CD4-positive, alpha-beta T cell treated with Interleukin-4 for 1 hour (primary cell): Measurements from ENCODE around the gene FPR2.
"Not testable (repeated sequence)": the region's sequence is repeated elsewhere in the genome, so short reads cannot be mapped to it uniquely, and the experiment has no call there.

Source experiments
- DNase-seq, 2 donors: peaks; one replicate each; pipeline ENCODE4 v3.0.0-alpha.2; 2020 to 2022

The FPR2 gene, protein sequence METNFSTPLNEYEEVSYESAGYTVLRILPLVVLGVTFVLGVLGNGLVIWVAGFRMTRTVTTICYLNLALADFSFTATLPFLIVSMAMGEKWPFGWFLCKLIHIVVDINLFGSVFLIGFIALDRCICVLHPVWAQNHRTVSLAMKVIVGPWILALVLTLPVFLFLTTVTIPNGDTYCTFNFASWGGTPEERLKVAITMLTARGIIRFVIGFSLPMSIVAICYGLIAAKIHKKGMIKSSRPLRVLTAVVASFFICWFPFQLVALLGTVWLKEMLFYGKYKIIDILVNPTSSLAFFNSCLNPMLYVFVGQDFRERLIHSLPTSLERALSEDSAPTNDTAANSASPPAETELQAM

DNA sequence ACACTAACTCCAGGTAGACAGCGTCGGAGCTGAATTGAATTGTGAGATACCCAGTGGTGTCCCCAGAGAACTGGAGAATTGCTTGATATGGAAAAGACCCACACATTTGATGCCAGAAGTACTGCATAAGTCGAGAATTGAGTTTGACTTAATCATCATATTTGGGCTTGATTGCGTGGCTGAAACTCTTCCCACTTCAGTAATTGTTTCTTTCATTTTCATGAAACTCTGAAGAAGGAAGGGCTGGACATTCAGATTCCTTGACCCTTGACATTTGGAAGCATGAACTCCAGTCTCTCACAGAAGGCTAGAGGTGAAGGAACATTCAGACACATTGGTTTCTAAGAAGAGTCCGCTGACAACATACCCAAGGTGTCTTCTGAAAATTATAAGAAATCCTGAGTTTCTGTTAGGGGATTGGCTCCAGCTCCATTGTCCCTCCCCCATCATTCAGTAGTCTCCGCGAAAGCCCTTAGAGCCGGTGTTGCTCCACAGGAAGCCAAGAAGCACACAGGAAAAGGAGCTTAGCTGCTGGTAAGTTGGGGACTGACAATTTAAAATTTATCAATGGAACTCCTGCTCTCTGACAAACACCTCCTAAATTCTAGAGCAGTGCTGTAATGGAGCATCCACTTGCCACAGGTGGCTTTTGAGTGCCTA lies at the start of gene FPR2:
TSS of gene FPR2 (plus strand) at position 484 of the 660 bp plus-strand sequence. CDS start 7,479 bp downstream, outside the sequence.
- no peak for DNase-seq

DNA sequence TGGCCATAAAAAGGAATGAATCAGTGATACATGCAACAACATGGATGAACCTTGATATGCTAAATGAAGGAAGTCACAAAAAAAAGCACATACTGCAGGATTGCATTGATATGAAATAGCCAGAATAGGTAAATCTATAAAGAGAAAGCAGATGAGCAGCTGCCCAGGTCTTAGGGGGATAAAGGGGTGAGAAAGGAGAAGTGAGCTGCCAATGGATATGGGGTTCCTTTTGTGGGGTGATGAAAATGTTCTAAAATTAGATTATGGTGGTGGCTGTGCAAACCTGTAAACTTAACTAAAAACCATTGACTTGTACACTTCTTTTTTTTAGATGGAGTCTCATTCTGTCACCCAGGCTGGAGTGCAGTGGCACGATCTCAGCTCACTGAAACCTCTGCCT lies 49.3 kb upstream of the FPR2 start:
- DNase-seq, result no peak

DNA sequence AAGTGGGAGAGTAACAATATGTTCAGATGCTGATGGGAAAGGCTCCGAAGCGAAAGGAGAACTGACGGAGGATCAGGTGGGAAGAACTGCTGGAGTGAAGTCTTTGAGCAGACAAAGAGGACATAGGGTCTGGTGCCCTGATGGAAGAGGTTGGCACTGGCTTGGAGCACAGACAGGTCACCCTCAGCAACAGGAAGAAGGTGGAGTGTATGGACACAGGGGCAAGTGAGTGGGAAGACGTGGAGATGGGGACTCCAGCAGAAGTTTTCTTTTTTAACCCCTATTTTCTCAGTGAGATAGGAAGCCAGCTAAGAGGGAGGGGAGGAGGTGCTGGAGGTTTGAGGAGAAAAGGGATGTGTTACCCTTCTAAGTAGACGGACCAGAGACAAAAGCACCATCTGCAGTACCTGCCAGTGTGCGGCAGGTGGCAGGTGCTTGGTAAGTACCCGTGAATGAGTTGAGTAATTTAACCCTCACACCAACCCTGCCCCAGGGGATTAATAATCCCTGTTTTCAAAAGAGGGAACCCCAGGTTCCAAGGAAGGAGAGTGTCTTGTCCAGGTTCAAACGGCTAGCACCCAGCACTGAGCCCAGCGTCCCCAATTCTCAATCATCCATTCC lies 48.4 kb upstream of the FPR2 start:
- no peak for DNase-seq

DNA sequence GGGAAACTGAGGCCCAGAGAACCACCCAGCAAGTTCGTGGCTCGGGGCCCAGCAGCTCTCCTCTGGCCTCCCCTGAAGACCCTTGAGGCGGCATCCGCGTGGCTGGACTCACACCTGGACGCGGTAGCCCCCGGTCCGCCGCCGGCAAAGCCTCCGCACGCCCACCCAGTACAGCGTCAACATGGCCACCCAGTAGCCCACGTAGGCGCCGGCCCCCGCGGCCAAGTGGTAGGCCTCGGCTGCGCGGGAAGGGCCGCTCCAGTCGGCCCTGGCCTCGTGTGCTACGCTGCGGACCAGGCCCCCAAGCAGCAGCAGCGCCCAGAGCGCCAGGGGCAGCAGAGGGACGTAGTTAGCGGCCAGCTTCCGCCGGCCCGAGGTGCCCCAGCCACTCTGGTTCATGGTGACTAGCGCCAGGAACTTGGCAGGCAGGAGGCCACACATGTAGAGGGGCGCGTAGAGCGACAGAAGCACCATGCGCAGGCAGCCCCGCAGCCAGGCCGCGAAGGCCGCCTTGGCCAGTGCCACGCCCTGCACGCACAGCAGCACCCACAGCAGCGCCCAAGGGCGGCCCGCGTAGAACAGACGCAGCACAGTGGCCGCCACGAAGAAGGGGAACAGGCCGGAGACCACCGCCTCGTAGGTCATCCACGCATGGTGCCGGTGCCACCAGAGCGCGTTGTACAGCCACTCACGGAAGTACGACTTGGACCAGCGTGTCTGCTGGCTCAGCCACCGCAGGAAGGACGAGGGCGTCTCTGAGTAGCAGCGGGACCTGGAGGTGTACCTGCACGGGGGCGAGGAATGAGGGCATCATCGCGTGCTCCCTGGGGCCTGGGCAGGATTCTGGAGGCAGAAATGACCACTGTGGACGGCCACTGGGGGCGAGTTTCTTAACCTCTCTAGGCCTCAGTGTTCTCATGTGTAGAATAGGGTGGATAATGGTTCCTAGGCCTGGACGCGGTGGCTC lies 47.4 kb upstream of the FPR2 start:
- DNase-seq, result no peak

DNA sequence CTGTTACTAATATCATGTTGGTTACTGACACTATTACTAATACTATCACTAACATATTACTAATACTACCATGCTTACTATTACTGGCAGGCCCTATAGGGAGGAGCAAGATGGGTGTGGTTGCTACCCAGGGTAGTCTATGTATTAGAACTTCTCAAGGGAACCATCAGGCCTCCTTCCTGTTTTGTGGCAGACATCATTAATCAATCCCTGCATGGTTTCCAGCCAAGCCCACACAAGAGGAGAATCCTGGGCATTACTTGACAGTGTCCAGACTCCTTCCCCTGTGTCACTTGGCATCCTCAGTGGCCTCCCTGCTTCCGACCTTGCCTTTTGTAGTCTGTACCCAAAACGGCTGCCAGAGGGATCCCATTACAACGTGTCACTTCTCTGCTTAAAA lies 46.1 kb upstream of the FPR2 start:
- no peak for DNase-seq

DNA sequence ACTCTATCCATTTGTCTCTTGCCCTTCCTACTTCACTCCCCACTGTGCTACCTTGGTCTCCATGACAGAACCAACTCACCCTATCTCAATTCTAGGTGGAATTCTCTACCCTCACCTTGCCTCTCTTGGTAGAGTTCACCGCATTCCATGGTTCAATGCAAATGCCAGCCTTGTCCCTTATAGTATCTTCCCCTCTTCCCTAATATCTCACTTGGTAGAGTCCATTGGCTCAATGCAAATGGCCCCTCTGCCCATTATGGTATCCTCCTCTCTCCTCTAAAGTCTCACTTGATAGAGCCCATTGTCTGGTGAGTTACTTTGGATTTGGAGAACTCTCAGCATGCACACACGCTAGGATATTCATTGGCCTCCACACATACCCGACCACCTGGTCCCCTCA lies 45.1 kb upstream of the FPR2 start:
- no peak for DNase-seq

DNA sequence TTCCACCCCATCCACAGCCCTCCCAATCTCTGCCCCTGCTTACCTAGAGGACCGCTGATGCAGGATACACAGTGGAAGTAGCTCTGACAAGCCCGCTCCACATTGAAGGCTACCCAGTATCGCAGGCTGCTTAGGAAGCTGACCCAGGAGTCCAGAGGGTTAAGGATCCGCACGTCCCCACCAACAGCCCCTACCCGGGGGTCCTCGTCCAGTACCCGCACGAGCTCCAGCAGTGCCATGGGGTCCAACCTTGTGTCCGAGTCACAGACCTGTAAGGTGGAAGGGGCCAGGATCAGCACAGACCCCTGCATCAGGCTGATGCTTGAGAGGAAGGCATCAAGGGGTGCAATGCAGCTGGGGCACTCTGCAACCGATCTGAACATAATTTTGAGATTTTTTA lies 44.1 kb upstream of the FPR2 start:
- no peak for DNase-seq

DNA sequence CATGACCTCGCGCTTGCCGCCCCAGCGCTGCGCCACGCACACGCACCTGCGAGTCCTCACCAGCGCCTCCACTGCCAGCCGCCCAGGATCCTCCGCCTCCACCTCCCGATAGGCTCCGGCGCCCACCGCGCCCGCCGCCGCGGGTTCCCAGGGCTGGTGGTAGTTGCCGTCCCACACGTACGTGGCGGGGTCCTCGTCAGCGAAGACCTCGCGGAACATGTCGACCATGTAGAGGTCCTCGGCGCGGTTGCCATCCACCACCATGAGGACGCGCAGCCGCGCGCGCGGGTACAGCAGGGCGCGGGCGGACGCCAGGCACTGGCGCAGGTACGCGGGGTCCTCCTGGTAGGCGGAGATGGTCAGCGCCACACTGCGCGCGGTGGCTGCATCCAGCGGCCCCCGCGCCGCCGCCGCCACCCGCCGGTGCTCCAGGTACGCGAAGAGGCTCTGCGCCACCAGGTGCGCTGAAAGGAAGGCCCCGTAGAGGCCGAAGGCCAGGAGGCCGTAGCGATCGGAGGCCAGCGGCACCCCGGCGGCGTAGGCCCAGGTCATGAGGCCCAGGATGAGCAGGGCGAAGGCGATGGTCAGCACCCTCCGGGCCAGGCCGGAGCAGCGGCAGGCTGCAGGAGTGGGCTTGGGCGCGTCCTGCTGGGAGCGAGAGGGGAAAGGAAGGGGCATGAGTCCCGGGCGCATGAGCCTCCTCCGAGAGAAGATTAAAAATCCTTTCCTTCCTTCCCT lies 41.6 kb upstream of the FPR2 start:
- DNase-seq, result no peak

DNA sequence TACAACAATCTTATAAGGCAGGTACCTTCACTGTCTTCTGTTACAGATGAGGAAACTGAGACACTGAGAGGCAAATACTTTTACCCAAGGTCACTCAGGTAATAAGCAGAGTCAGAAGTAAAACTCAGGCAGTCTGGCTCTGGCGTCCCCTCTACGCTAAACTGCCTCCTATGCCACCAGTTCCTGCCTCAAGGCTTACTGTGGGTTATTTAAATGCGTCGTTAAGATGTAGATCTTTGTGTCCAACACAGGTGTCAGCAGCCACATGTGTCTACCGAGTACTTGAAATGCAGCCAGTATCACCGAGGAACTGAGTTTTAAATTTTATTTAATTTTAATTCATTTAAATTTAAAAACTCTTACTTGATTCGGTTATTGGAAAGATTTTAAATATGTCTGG lies 39.1 kb upstream of the FPR2 start:
- DNase-seq, result no peak

DNA sequence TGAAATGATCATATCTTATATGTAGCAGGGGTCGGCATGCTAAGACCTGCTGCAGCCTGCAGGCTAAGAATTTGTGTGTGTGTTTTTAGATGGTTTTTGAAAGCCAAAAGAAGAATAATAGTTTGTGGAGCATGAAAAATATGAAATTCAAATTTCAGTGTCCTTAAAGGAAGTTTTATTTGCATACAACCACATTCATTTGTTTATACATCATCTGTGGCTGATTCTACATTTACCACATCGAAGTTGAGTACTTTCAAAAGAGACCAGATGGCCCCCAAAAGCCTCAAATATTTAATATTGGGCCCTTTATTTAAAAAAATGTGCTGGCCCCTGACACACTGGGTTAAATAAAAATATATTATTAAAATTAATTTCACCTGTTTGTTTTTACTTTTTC lies 38.5 kb upstream of the FPR2 start:
- no peak for DNase-seq

DNA sequence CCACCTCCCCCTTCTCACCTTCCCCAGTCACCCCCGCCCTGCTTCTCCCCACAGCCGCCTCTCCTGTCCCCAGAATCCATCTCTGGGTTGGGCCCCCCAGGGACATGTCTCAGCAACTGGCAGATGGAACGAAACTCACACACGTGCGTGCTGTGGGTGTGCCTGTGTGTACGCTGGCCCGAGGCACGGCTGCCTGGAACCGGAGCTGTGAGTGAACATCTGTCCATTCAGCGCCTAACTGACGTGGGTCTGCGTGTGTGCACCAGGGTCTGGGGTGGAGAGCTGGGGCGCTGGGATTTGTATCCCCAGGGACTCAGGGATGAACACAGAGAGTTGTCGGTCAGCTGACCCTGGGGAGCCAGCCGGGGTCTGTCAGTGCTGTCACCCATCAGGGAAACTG lies 36.4 kb upstream of the FPR2 start:
- no peak for DNase-seq

DNA sequence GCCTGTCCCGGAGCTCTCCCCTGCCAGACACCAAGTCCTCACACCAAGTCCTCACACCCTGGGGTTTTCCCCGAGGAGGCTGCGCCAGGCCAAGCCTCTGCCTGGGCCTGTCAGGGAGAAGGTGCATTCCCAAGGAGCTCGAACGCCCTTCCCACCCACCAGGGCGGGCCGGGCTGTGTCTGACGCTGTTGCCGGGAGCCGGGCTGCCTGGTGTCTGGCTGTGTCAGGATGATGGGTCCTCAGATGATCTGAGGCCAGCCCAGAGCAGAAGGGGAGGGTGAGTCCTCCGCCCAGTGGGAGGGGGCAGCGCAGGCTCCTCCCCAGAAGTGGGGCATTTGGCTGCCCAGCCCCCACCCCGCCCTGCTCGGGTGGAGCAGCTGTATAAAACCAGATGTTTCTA lies 34.9 kb upstream of the FPR2 start:
- no peak for DNase-seq

DNA sequence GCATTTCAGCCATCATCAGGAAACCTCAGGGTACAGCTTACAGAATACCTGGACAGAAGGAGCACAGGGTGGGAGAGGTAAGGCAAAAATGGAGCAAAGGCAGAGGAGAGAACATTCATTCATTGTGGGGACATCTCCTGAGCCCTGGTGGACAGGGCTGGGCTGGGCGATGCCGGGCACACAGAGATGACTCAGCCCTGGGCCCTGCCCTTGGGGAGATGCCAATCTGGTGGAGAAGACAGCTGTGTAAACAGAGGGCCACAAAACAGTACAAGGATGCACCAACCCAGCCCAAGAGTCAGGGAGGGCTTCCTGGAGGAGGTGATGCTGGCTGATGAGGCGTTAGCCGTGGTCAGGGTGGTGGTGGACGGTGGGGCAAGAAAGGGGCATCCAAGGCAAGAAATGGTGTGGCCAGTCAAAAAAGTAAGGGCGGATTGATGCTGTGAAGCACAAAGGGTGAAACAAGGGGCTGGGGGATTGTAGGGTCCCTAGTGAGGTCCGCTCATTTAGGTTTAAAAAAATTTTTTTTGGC lies 33.6 kb upstream of the FPR2 start:
- DNase-seq, result no peak

DNA sequence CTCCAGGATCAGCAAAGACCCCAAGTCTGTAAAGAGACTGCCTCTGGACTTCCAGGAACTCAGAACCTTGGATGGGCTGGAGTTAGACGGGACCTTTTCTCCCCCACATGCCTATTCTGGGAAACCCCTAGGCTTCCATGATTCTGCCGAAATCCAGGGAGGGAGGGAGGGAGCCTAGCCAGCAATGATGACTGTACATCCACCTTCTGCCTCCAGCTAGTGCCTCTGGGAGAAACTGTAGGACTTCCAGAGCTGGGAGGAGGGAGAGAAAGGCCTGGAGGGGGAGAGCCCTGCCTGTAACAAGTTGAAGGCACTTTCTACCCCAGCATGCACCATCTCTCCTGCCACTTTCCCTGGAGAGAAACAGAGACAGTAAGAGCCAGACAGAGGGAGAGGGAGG lies 31.2 kb upstream of the FPR2 start:
- DNase-seq, result no peak

DNA sequence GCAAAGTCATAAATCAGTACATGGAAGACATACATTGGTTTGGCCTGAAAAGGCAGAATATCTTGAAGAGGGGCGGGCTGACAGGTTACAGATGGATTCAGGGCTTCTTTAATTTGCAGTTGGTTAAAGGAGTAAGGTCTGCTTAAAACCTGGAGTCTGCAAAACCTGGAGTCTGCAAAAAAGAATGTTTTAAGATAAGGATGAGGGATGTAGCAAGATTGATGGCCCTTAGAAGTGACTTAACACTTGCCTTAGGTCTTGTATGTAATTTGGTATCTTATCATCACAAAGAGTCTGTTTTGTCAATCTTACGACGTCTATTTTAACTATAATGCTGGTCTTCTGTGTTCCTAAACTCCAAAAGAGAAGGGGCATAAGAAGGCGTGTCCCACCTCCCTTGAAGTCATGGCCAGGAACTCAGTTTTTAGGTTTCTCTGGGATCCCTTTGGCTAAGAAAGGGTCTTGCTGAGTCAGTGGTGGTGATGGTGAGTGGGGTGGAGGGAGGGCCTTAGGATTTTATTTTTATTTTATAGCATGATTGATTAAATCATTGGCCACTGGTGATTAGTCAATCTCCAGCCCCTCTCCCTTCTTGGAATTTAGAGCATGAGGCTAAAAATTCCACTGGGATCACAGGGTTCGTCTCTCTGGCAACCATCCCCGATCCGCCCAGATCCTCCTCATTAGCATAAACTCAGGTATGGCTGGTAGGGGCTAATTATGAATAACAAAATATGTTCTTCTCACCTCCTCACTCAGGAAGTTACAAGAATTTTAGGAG lies 27.0 kb upstream of the FPR2 start:
- DNase-seq, result no peak

DNA sequence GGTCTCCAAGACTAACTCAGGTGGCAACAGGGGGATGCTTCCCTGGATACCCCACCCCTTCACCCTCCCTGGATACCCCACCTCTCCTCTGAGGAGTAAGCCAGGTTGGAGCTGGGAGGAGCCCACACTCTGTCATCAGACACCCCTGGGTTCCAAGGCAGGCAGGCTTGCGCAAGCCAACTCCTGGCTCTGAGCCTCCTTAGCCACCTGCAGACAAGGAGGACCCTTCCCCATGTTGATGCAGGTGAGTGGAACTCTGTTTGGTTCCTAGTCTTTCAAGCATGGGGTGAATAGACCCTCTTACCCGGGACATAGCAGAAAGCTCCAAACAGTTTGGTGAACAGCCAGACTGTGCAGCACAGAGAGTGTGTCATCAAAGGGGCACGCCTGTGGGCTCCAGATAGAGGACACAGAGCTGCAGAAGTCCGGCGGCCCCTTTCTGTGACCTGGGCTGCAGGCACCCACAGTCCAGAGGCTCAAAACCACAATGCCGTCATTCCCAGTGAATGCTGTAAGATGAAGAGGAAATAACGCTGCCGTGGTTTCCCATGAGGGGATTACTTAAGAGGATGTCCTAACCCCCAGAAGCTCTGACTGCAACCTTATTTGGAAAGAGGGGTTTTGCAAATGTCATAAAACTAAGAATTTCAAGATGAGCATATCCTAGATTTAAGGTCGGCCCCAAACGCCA lies 25.1 kb upstream of the FPR2 start:
- DNase-seq, result peak; percentile 6 to 84

DNA sequence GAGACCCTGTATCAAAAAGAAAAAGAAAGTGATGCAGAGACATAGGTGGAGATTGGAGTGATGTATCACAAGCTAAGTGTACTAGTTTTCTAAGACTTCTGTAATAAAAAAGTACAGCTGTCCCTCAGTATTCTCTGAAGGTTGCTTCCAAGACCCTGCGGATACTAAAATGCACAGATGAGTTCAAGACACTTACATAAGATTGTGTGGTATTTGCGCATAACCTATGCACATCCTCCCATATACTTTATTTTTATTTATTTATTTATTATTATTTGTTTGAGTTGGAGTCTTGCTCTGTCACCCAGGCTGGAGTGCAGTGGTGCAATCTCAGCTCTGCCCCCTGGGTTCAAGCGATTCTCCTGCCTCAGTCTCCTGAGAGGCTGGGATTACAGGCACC lies 23.6 kb upstream of the FPR2 start:
- DNase-seq, result no peak

DNA sequence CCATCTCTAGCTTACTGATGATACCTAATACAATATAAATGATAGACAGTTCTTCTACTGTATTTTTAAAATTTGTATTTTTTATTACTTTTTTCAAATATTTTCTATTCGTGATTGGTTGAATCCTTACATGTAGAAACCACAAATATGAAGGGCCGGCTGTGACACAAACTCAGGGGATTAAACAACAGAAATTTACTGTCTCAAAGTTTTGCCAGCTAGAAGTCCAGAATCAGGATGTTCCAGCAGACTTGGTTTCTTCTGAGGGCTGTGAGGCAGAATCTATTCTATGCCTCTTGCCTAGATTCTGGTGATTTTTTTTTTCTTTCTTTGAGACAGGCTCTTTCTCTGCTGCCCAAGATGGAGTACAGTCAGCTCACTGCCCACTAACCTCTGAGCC lies 23.1 kb upstream of the FPR2 start:
- DNase-seq, result no peak

DNA sequence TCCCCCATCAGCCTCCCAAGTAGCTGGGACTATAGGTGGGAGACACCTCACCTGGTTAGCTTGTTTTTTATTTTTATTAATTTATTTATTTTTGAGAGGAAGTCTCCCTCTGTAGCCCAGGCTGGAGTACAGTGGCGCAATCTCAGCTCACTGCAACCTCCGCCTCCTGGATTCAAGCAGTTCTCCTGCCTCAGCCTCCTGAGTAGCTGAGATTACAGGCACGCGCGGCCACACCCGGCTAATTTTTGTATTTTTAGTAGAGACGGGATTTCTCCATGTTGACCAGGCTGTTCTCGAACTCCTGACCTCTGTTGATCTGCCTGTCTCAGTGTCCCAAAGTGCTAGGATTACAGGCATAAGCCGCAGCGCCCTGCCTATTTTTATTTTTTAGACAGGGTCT lies 22.5 kb upstream of the FPR2 start:
- DNase-seq, result not testable (repeated sequence)

DNA sequence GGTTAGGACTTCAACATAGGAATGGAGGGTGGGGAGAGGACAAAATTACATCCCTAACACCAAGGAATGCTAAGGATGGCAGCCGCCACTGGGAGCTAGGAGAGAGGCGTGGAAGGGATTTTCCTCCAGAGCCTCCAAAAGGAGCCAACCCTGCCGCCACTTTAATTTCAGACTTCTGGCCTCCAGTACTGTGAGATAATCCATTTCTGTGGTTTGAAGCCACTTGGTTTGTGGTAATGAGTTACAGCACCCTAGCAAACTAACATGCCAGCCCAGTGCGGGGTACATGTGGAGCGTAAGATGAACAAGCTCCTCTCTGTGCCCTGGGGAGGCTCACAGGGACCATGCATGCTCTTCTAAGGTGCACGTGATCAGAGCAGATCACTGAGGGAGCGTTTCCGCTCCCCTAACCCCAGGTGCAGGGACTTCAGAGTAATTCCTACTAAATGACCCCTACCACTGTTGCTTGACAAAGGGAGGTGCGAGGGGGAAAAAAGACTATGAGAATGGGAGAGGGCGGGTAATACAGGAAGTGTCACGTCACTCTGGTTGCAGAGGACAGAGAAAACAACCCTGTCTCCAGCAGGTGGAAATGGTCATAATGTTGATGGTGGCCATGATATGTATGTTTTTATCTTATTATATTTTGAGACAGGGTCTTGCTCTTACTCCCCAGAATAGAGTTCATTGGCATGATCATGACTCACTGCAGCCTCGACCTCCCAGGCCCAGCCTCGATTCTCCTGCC lies 21.3 kb upstream of the FPR2 start:
- no peak for DNase-seq
